Motor neuron (in vitro differentiated cells): Measurements from ENCODE around the gene MLN. TPM values are rescaled to one million over a fixed set of nuclear protein-coding genes. Genes with fewer than 3 reads are reported as not detected.
A peak's percentile ranks its signal among the peaks of the same experiment; 100 is the strongest.

Experiments
- ATAC-seq, 8 experiments: fragments of 200-7000 bp; cut with Tn5 transposase; replicated peaks in 6 of 8; 2 replicates each; pipeline ENCODE4 v1.8.0; 2021; ENCODE audit warnings: mild to moderate bottlenecking in 8 of 8, moderate library complexity in 8 of 8
- H3K27ac ChIP-seq, 2 donors: fragments of 250-450 bp; sonication (Bioruptor Pico); 2 replicates each; pipeline ENCODE4 v1.9.0; 2021; ENCODE audit warnings: antibody characterized with exemption in 2 of 2, mild to moderate bottlenecking in 2 of 2, moderate library complexity in 1 of 2
- H3K4me1 ChIP-seq, 2 donors: fragments of 250-450 bp; sonication (Bioruptor Pico); replicated peaks in 1 of 2; 2 replicates each; pipeline ENCODE4 v1.6.1; 2021; ENCODE audit warnings: antibody characterized with exemption in 2 of 2, mild to moderate bottlenecking in 2 of 2, moderate library complexity in 1 of 2
- H3K4me3 ChIP-seq, 5 donors: fragments of 250-450 bp; sonication (Bioruptor Pico); 2 replicates each; pipeline ENCODE4 v1.9.0; 2021; ENCODE audit warnings: antibody characterized with exemption in 5 of 5, mild to moderate bottlenecking in 5 of 5, moderate library complexity in 4 of 5
- WGBS, 10 experiments: fragments of 450-650 bp; shearing (Covaris generic); methylation state at CpG; one replicate each; pipeline ENCODE4 v1.0.0; 2022; 5-methylcytosine and 5-hydroxymethylcytosine counted together
- in situ Hi-C, 9 experiments: fragments of 400-800 bp; cut with MboI; loops; one replicate each; pipeline ENCODE4 v1.15.0; 2021; ENCODE audit warnings: low sequenced_read_pairs in 9 of 9, low pct_unique_long_range_greater_than_20kb in 2 of 9; ENCODE audit not compliant: unreplicated experiment in 9 of 9
- total RNA-seq, 8 experiments: library from RNA; unstranded; fragments of 300-600 nt; gene quantifications; 2 replicates each; pipeline versions ENCODE4 v1.2.3 to v1.2.4, GENCODE V29; 2022

The MLN gene
- total RNA-seq, 8 experiments from 2014 or later = 0.38 to 0.96 TPM; not detected in 6

- Histone ChIP-seq H3K27ac (no peak overlapping the region), H3K4me3 (no peak overlapping the region), H3K4me1 (peaks cover 81% of the 10 kb centered on the region in 2 donors)
- in situ Hi-C loops = no loop called here
- 0% methylated on average over 1 of the region's 5 CpGs; no CpG with 5 or more reads in 9 of the 10 experiments for WGBS, 10 experiments
- ATAC-seq = no peak
Measured at GRCh38 chr6:33801611-33802010, 2.2 kb downstream of the MLN start.

DNA sequence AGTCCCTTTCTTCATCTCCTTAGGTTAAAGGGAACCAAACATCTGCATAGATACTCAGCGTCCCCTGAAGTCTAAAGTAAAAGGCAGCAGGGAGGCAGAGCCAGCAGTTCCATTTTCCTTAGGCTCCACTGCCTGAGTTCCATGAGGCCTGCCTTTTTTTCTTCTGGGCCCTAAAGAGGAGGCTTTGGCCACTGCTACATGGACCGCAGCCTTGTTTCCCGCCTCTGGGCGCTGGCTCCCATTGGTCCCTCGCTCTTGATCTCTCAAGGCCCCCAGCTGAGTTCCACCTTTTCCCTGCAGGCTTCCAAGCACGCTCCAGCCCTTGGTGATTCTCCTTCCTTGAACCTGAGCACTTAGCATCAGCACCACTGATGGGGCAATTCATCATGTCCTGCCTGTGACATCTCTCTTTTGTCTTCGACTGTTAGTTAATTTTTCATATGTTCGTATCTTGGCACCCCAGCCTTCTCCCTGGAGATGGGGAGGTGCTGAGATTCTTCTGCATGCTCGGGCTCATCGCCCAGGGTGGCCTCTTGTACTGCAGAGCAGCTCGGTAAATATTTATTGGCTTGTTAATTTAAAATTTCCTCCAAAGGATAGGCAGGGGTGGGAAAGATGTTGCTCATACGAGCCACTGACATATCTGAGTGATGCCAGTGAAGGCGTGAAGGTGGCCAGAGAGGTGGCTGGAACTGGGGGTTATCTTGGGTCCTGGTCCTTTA is 3.4 kb downstream of the MLN start:
- H3K4me3 ChIP-seq = no peak overlapping the region
- peak in 5 of 8 experiments; percentile 2 to 73 (median 35) for ATAC-seq
- peak overlapping the region; percentile 34 to 38 for H3K27ac ChIP-seq
- in situ Hi-C loops = no loop called here
- 25 to 100% (median 82%) methylated on average over 1 to 8 of the region's 13 CpGs; no CpG with 5 or more reads in 1 of the 10 experiments for WGBS, 10 experiments
- H3K4me1 ChIP-seq = peaks cover 72 to 84% of the 10 kb centered on the region in 2 donors

DNA sequence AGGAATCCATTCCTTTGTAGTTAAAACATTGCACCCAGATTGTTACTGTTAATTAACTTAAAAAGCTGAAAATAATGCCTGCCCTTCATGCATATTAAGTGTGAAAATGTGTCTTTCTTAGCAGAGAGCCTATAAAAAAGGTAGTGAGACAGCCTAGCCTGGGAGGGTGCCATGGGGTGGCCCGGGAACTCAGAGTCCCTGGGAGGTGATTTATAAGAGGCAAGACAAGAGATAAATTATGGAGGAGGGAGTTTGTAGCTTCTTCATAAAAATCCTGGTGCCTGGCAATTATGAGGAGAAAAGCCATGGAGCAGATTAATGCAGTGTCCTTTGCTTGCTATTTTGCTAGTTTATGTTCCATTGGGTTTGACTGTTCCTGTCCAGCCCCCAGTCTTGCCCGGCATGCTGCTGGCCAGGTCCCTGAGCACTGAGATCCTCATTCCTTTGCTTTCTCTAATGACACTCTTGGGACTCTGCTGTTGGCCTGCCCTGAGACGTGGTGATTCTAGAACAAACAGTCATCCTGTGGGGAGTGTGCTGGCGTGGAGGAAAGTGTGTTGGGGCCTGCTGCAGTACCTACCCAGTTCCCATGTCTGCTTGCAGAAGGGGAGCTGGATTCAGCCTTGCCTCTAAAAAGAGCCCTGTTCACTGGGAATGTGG is 4.2 kb downstream of the MLN start:
- ATAC-seq = peak in 5 of 8 experiments; percentile 17 to 80 (median 71)
- WGBS, 10 experiments = 0 to 75% (median 37%) methylated on average over 1 to 3 of the region's 4 CpGs; no CpG with 5 or more reads in 4 of the 10 experiments
- in situ Hi-C loops = no loop called here
- Histone ChIP-seq H3K4me3 (no peak overlapping the region), H3K4me1 (peaks cover 75 to 87% of the 10 kb centered on the region in 2 donors), H3K27ac (peak overlapping the region in 1 of 2 donors; percentile 38)

DNA sequence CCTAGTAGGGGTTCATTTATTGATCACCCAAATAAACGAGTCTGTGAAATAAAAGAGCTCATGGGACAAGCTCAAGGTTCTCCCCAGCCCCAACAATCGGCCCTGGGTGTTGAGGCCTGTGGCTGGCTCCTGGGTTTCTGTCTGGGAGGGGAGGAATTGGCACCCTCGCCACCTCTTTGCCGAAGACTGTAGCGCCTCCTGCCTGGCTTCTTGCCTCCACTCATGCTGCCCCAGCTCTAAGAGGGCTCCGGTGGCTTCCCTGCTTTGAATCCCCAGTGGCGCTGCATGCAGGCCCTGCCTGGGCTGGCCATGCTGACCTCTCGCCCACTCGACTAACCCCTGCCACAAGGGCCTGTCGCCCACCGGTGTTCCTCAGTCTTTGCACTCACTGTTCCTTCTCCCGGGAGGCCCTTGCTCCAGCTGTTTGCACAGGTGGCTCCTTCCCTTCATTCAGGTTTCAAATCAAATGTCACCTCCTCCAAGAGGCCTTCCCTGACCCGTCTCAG is 5.4 kb downstream of the MLN start:
- no peak overlapping the region for H3K27ac ChIP-seq
- peaks cover 70 to 75% of the 10 kb centered on the region in 2 donors for H3K4me1 ChIP-seq
- WGBS, 10 experiments = 50 to 100% (median 100%) methylated on average over 1 to 9 of the region's 13 CpGs; no CpG with 5 or more reads in 3 of the 10 experiments
- H3K4me3 ChIP-seq = no peak overlapping the region
- in situ Hi-C loops = no loop called here
- no peak for ATAC-seq

DNA sequence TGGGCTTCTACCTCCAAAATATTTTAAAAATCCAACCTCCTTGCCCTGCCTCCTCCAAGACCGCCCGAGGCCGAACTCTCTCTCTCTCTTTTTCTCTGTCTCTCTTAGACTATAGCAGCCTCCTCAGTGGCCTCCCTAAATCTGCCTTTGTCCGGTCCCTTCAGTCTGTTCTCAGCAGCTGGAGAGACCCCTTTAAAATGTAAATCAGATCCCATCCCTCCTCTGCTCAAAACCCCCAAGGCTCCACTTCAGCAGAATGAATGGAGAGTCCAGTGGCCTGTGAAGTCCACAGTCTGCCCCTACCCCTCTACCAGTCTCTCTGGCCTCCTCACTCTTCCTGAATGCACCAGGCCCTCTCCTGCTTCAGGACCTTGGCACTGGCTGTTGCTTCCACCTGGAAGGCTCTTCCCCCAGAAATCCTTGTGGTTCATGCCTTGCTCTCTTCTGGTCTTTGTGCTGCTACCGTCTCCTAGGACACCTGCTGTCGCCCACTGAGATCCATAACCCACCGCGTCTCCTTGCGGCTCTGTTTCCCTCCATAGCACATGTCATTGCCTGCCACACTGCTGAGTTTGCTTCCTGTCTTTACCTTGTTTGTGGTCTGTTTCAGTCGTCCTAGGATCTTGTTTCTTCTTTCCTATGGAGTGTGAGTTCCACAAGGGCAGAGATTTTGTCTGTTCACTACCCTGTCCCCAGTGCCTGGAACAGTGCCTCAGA is 6.0 kb downstream of the MLN start:
- in situ Hi-C loops = no loop called here
- H3K27ac ChIP-seq = no peak overlapping the region
- ATAC-seq = no peak
- WGBS, 10 experiments = 40 to 93% (median 64%) methylated on average over 1 to 10 of the region's 10 CpGs
- H3K4me1 ChIP-seq = peaks cover 70 to 74% of the 10 kb centered on the region in 2 donors
- no peak overlapping the region for H3K4me3 ChIP-seq

DNA sequence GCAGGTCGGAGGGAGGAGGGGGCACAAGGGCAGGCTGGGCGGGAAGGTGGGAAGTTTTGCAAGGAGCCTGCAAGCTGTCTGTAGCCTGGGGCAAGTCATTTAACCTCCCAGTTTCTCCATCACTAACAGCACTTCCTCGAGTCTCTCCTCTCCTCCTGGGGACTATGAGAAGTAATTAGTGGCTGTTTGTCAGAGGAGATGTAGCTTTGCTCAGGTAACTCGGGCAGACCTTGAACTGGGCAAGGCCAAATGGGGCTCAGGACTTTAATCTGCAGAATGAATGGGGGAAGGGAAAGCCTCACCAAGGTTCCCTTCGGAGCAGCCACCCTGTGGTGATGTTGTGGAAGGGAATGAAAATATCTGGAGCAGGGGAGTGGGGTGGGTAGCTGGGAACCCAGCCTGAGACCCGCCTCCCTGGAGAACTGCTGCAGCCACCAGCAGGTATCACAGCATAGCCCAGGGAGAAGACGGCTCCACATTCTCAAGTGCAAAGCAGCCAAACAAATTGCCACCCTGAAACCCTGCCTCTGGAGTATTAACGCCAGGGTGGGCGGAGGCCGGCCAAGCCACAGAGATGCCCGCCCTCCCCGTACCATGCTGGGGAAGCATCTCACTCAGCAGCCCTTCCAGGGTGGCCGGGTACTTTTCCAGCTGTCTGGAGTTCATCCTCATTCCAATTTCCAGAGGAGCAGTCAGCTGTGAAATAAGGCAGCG is 8.7 kb downstream of the MLN start:
- WGBS, 10 experiments = 20 to 90% (median 20%) methylated on average over 3 to 8 of the region's 14 CpGs; no CpG with 5 or more reads in 7 of the 10 experiments
- peak in 4 of 8 experiments; percentile 17 to 76 (median 56) for ATAC-seq
- peaks cover 71 to 77% of the 10 kb centered on the region in 2 donors for H3K4me1 ChIP-seq

DNA sequence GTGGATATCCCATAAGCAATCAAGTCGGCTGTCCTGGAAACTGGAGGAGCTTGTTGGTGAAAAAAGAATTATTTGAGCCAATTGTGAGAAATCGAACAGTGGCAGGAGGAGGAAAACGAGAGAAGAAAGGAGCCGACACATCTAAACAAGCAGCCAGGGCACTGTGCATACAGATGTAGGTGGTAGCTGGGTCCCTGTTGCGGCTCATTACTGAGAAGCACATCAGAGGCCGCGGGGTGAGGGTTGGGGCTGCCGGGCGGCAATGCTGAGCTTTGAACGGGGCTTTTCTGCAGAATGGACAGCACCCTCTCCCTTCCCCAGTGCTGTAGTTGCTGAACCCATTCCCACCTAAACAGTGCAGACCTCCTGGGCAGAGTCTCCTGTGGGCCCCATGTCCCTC is 10.8 kb downstream of the MLN start:
- Histone ChIP-seq H3K27ac (no peak overlapping the region), H3K4me3 (no peak overlapping the region), H3K4me1 (peaks cover 65 to 66% of the 10 kb centered on the region in 2 donors)
- in situ Hi-C loops = no loop called here
- WGBS, 10 experiments = 25 to 79% (median 50%) methylated on average over 2 to 9 of the region's 10 CpGs; no CpG with 5 or more reads in 3 of the 10 experiments
- ATAC-seq = no peak

More for the DNA sequence above, 8.7 kb downstream of the MLN start:
- Histone ChIP-seq H3K4me3 (no peak overlapping the region), H3K27ac (no peak overlapping the region)
- in situ Hi-C loops = no loop called here

DNA sequence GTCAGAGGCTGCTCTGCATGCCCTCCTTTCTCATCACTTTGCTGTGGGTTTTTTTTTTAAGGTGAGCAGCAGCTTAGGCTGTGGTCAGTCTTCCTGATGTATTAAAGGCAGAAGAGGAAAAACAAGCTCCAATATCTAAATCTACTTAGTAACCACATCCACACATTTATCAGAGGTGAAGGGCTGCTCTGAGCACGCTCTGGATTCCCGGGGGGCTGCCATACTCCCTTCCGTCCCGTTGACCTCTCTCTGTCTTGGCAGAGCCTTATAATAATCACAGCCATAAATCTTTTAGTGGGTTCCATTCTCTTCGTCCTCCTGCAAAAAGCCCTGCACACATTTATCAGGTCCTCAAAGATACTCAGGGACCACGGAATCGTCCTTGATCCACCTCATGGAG is 12.2 kb downstream of the MLN start:
- Histone ChIP-seq H3K27ac (peak overlapping the region; percentile 78 to 91), H3K4me1 (peaks cover 62 to 74% of the 10 kb centered on the region in 2 donors), H3K4me3 (no peak overlapping the region)
- WGBS, 10 experiments = 17 to 87% (median 58%) methylated on average over 2 to 7 of the region's 7 CpGs; no CpG with 5 or more reads in 1 of the 10 experiments
- ATAC-seq = peak in 5 of 8 experiments; percentile 1 to 56 (median 42)
- in situ Hi-C loops = no loop called here

DNA sequence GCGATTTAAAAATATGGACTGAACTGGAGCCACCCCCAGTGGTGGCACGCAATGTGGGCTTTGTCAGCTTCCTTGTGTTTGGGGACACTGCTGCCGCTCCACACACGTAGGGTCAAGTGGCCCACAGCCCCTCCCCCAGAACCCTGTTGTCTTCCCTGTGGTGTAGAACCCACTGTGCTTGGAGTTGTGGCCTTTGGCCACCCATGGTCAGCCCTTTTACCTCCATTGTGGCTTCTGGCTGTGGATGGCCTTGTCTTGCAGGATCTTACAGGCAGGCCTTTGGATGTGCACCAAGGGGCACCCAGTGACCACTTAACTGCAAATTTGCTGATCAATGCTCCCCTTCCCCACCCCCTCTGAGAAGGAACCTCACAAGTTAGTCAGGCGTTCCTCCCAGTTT is 12.9 kb downstream of the MLN start:
- in situ Hi-C loops = no loop called here
- Histone ChIP-seq H3K4me1 (peaks cover 60 to 81% of the 10 kb centered on the region in 2 donors), H3K27ac (peak overlapping the region; percentile 78 to 91), H3K4me3 (no peak overlapping the region)
- WGBS, 10 experiments = 67 to 100% (median 97%) methylated on average over 1 to 3 of the region's 5 CpGs; no CpG with 5 or more reads in 4 of the 10 experiments
- no peak for ATAC-seq

DNA sequence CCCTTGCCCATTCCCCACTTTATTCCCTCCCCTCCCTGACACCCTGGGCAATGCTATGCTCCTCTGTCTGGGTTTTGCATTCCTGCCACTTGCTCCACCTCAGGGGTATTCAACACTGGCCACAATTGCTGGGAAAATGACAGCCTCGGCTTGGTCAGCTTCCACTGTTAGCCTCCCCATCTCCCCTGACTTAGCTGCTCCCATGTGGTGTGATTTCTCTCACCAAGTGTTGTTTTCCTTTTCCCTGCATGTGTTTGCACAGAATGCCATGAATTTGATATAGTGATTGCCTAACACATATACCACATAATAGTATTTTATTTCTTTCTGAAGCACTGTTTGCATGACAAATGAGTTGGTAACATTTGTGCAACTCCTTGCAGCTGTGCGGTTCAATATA is 13.4 kb downstream of the MLN start:
- no peak for ATAC-seq
- peaks cover 60 to 83% of the 10 kb centered on the region in 2 donors for H3K4me1 ChIP-seq
- 14 to 100% (median 88%) methylated on average over 1 to 2 of the region's 2 CpGs; no CpG with 5 or more reads in 2 of the 10 experiments for WGBS, 10 experiments
- peak overlapping the region; percentile 91 to 95 for H3K27ac ChIP-seq
- H3K4me3 ChIP-seq = no peak overlapping the region
- in situ Hi-C loops = no loop called here

DNA sequence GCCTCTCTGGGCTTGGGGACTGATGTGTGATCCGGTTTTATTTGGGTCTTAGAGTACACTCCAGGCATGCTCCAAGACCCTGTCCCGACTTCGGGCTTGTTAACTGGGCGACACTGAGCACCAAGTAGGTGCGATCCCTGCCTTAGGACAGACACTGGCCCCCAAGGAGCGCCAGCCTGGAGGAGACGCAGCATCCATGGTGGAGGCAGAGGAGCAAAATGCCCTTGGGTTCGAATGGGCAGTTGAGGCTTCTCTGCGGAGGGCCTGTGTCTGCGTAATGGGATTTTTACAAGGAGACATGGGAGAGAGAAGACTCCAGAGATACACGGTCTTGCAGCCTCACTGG is 14.3 kb downstream of the MLN start:
- ATAC-seq = no peak
- H3K27ac ChIP-seq = peak overlapping the region; percentile 91 to 95
- peaks cover 55 to 81% of the 10 kb centered on the region in 2 donors for H3K4me1 ChIP-seq
- H3K4me3 ChIP-seq = peak overlapping the region in 3 of 5 donors; percentile 62 to 89 (median 70)
- in situ Hi-C loops = no loop called here
- WGBS, 10 experiments = 60 to 100% (median 90%) methylated on average over 1 to 5 of the region's 11 CpGs; no CpG with 5 or more reads in 3 of the 10 experiments
